ENCODE data around the gene CARNS1. TPM values are rescaled to one million over a fixed set of nuclear protein-coding genes. Genes with fewer than 3 reads are reported as not detected.

CARNS1 gene
- total and polyA plus RNA-seq, 2 of the 8 experiments (the other 6 are each of a cell fraction or from before 2014, with no cell fraction given) = 0.82 to 1.1 TPM

- TF ChIP-seq KDM5A (IDR thresholded peaks at IDR 0.05; ENCODE audit: low read length) = no peak
- TF ChIP-seq SP1 (IDR thresholded peaks at IDR 0.05; ENCODE audit: low read depth, low read length) = no peak
- TF ChIP-seq PHF8 (conservative IDR thresholded peaks at IDR 0.05; ENCODE audit: low read depth, low read length) = no peak
- TF ChIP-seq CBX5 (IDR thresholded peaks at IDR 0.05; ENCODE audit: low read depth, low read length) = no peak
- TF ChIP-seq ZNF274 (IDR thresholded peaks at IDR 0.05; ENCODE audit: borderline replicate concordance, extremely low read depth, low read length) = no peak
- TF ChIP-seq, protein P1, sequence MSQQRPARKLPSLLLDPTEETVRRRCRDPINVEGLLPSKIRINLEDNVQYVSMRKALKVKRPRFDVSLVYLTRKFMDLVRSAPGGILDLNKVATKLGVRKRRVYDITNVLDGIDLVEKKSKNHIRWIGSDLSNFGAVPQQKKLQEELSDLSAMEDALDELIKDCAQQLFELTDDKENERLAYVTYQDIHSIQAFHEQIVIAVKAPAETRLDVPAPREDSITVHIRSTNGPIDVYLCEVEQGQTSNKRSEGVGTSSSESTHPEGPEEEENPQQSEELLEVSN (IDR thresholded peaks at IDR 0.05) = no peak
- TF ChIP-seq, protein P2, sequence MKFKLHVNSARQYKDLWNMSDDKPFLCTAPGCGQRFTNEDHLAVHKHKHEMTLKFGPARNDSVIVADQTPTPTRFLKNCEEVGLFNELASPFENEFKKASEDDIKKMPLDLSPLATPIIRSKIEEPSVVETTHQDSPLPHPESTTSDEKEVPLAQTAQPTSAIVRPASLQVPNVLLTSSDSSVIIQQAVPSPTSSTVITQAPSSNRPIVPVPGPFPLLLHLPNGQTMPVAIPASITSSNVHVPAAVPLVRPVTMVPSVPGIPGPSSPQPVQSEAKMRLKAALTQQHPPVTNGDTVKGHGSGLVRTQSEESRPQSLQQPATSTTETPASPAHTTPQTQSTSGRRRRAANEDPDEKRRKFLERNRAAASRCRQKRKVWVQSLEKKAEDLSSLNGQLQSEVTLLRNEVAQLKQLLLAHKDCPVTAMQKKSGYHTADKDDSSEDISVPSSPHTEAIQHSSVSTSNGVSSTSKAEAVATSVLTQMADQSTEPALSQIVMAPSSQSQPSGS (IDR thresholded peaks at IDR 0.05; ENCODE audit: low read length) = no peak
These were observed 55.0 kb downstream of the CARNS1 start (continued) for GRCh38 chr11:67470337-67471002.
